ENCODE measurements around the gene SPEF1. TPM values are rescaled to one million over a fixed set of nuclear protein-coding genes. Genes with fewer than 3 reads are reported as not detected.

Gene SPEF1
- total RNA-seq, 1 experiment from 2014 or later: 0.24 TPM

- no peak overlapping the region for H4K5ac ChIP-seq (ENCODE audit: insufficient read length, low read depth, low read length)
- no peaks in the 10 kb centered on the region for H3K27me3 ChIP-seq (ENCODE audit: insufficient read depth, low read length)
- H3K4ac ChIP-seq (ENCODE audit: low read depth, low read length): no peak overlapping the region
- no peak overlapping the region for H2BK5ac ChIP-seq (ENCODE audit: insufficient read length, low read length)
- no peak overlapping the region for H4K91ac ChIP-seq (ENCODE audit: insufficient read length, low read depth, low read length)
- no peak overlapping the region for H3K56ac ChIP-seq (ENCODE audit: insufficient read length, low read depth, low read length)
- H3K4me3 Mint-ChIP-seq: no peak overlapping the region
- no peak overlapping the region for H3K14ac ChIP-seq (ENCODE audit: insufficient read depth, low read length)
- no peak overlapping the region for H3K18ac ChIP-seq (ENCODE audit: insufficient read length, low read depth, low read length)
- H2BK120ac ChIP-seq (ENCODE audit: low read depth, low read length, poor library complexity, severe bottlenecking): no peak overlapping the region
- H2BK12ac ChIP-seq (ENCODE audit: insufficient read length, low read depth, low read length): no peak overlapping the region
- no peaks in the 10 kb centered on the region for H3K4me1 ChIP-seq (ENCODE audit: insufficient read depth, low read length)
- no peaks in the 10 kb centered on the region for H3K9me3 ChIP-seq (ENCODE audit: control insufficient read depth, low read depth, low read length)
- no peaks in the 10 kb centered on the region for H3K23me2 ChIP-seq (ENCODE audit: insufficient read length, low read depth, low read length, poor library complexity, severe bottlenecking)
- peaks cover 0 to 6% of the 10 kb centered on the region in 2 experiments; a peak in 3 of 4 replicates for H3K4me1 Mint-ChIP-seq
- no peak for TF ChIP-seq CTCF (conservative IDR thresholded peaks at IDR 0.05)
- WGBS (ENCODE audit: extremely low coverage, insufficient read length, low lambda C conversion rate): no CpG with 5 or more reads among the region's 11 CpGs
- no peak overlapping the region for H3K27ac Mint-ChIP-seq
- no peaks in the 10 kb centered on the region for H4K20me1 ChIP-seq (ENCODE audit: control insufficient read depth, insufficient read depth, insufficient read length)
- H3K79me2 ChIP-seq (ENCODE audit: insufficient read depth, low read length): no peaks in the 10 kb centered on the region
- no peak overlapping the region for H2AK5ac ChIP-seq (ENCODE audit: insufficient read length, low read length)
- no peak overlapping the region for H2AFZ ChIP-seq (ENCODE audit: low read length)
- no peak overlapping the region for H3K23ac ChIP-seq (ENCODE audit: insufficient read length, low read depth, low read length)
- H3K9ac ChIP-seq (ENCODE audit: extremely low read depth, insufficient read length, low read length): no peak overlapping the region
- H3T11ph ChIP-seq (ENCODE audit: low read length): no peak overlapping the region
- H2BK20ac ChIP-seq (ENCODE audit: low read depth, low read length, poor library complexity, severe bottlenecking): no peak overlapping the region
- no peak overlapping the region for H4K8ac ChIP-seq (replicated peaks; ENCODE audit: insufficient read length, low read depth, low read length)
- no peaks in the 10 kb centered on the region for H3K9me3 Mint-ChIP-seq
- H3K27ac ChIP-seq (ENCODE audit: insufficient read length, low read depth, low read length): no peak overlapping the region
- H3K36me3 Mint-ChIP-seq (ENCODE audit: insufficient read depth in 1 of 3, low read depth in 3 of 3): peaks cover 20 to 37% (median 29%) of the 10 kb centered on the region in 3 experiments; a peak in 6 of 7 replicates
- no peak for DNase-seq
- H3K79me1 ChIP-seq (ENCODE audit: insufficient read depth, low read depth, low read length, poor library complexity, severe bottlenecking): peaks cover 3% of the 10 kb centered on the region
- no peaks in the 10 kb centered on the region for H3K27me3 Mint-ChIP-seq (ENCODE audit: low read depth)
- no peak overlapping the region for H2BK15ac ChIP-seq (ENCODE audit: low read depth, low read length)
- no peak overlapping the region for H3K4me2 ChIP-seq (ENCODE audit: insufficient read depth, insufficient read length, low read length)
Measured at GRCh38 chr20:3758566-3758965, 22.7 kb downstream of the SPEF1 start.

All from H9 (cell line).